Measurements from ENCODE around the gene KDM7A. TPM values are rescaled to one million over a fixed set of nuclear protein-coding genes. Genes with fewer than 3 reads are reported as not detected.

Gene KDM7A
- total and polyA plus RNA-seq, 2 of the 8 experiments (the other 6 are each of a cell fraction or from before 2014, with no cell fraction given): 2.2 to 12.5 TPM

DNA sequence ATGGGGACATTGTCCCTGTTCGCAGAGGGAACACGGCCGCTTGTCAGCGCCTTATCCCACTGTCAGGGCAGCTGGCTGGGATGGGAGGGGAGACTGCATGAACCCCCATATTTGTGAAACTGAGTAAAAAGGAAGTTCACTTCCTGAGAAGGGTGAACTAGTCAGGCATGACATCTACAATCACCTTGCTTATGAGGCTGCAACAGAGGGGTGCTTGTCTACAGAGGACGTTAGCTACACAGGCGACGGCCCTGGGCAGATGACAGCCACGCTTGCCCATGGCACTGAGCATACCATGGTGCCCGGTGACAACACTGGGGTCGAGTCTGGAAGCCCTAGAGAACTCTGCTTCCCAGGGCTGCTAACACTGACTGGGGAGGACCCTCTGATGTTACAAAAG lies 46.0 kb upstream of the KDM7A start:
- whole genome bisulfite sequencing, 2 experiments (ENCODE audit: extremely low coverage in 1 of 2, insufficient coverage in 1 of 2, insufficient read length in 1 of 2, insufficient replicate concordance in 2 of 2, low coverage in 1 of 2, low lambda C conversion rate in 2 of 2, missing lambda C conversion rate in 1 of 2): 94% methylated on average over 10 of the region's 10 CpGs; no CpG with 5 or more reads in 1 of the 2 experiments
- POLR2A ChIA-PET (ENCODE audit: partially characterized antibody): no interaction called here
- no peak overlapping the region for H3K14ac ChIP-seq (ENCODE audit: insufficient read length)

More for the DNA sequence above, 46.0 kb upstream of the KDM7A start:
- H3K79me2 ChIP-seq (ENCODE audit: control insufficient read depth in 1 of 2, insufficient read depth in 2 of 2, low read length in 2 of 2): no peaks in the 10 kb centered on the region
- H2BK15ac ChIP-seq (ENCODE audit: low read length): no peak overlapping the region
- H2BK5ac ChIP-seq (ENCODE audit: low read depth, low read length): no peak overlapping the region
- no peak overlapping the region for H2BK120ac ChIP-seq (replicated peaks; ENCODE audit: low read depth, low read length)
- H3K4me1 ChIP-seq (replicated peaks in 1 of 4; ENCODE audit: control insufficient read depth in 3 of 4, insufficient read depth in 4 of 4, low read length in 3 of 4): no peaks in the 10 kb centered on the region
- H3K36me3 ChIP-seq (ENCODE audit: control insufficient read depth in 2 of 4, insufficient read depth in 4 of 4, low read length in 3 of 4): no peaks in the 10 kb centered on the region
- no peak overlapping the region for H3K27ac ChIP-seq (ENCODE audit: low read depth, low read length)
- no peak overlapping the region for H2AFZ ChIP-seq (ENCODE audit: low read length)
- H3K79me1 ChIP-seq (ENCODE audit: low read depth, low read length): no peaks in the 10 kb centered on the region
- no peak overlapping the region for H4K91ac ChIP-seq (replicated peaks; ENCODE audit: insufficient read length, low read length)
- no peak overlapping the region for H3K56ac ChIP-seq (replicated peaks; ENCODE audit: insufficient read length, low read depth, low read length)
- no peaks in the 10 kb centered on the region for H4K20me1 ChIP-seq (replicated peaks in 1 of 2; ENCODE audit: control insufficient read depth in 1 of 2, insufficient read depth in 2 of 2, low read length in 2 of 2)
- H3K4ac ChIP-seq (replicated peaks; ENCODE audit: insufficient read length, low read depth, low read length): no peak overlapping the region
- H2BK12ac ChIP-seq (ENCODE audit: low read depth, low read length): no peak overlapping the region
- no peaks in the 10 kb centered on the region for H3K23me2 ChIP-seq (ENCODE audit: low read depth, low read length)
- no peak overlapping the region for H4K5ac ChIP-seq (ENCODE audit: insufficient read length, low read depth, low read length)
- H2BK20ac ChIP-seq (ENCODE audit: low read length): no peak overlapping the region
- H3K9ac ChIP-seq (replicated peaks in 1 of 4; ENCODE audit: extremely low read depth in 1 of 4, low read depth in 3 of 4, low read length in 3 of 4): no peak overlapping the region
- CTCF ChIA-PET (ENCODE audit: partially characterized antibody): no interaction called here
- no peak overlapping the region for H3K18ac ChIP-seq (ENCODE audit: extremely low read depth, low read length)
- no peaks in the 10 kb centered on the region for H3K9me3 ChIP-seq (ENCODE audit: insufficient read depth in 2 of 2, low read depth in 1 of 2, low read length in 1 of 2)
- TF ChIP-seq ATF3 (IDR thresholded peaks at IDR 0.05; ENCODE audit: insufficient read depth, low read depth, low read length): no peak
- TF ChIP-seq TAF7 (optimal IDR thresholded peaks at IDR 0.05; ENCODE audit: borderline replicate concordance, low read depth, low read length): no peak
- TF ChIP-seq RBBP5 (IDR thresholded peaks at IDR 0.05; ENCODE audit: borderline replicate concordance, low read depth, low read length): no peak
- TF ChIP-seq TCF12 (IDR thresholded peaks at IDR 0.05; ENCODE audit: low read depth, low read length): no peak
- no peak for TF ChIP-seq POLR2AphosphoS5 (IDR thresholded peaks at IDR 0.05; ENCODE audit: low read depth, low read length)
- no peak overlapping the region for H4K8ac ChIP-seq (ENCODE audit: extremely low read depth, insufficient read depth, low read length)
- H3K4me2 ChIP-seq (ENCODE audit: insufficient read depth in 1 of 2, low read depth in 2 of 2, low read length in 2 of 2): no peak overlapping the region
- no peak for FAIRE-seq
- H3K27me3 ChIP-seq (replicated peaks in 1 of 4; ENCODE audit: control insufficient read depth in 3 of 4, extremely low read depth in 1 of 4, insufficient read depth in 3 of 4, low read length in 3 of 4): no peaks in the 10 kb centered on the region
- H3K23ac ChIP-seq (ENCODE audit: insufficient read length): no peak overlapping the region
- DNase-seq (ENCODE audit: low read depth in 1 of 2, low spot score in 2 of 2): no peak
- H3K4me3 ChIP-seq (ENCODE audit: extremely low read depth in 1 of 4, insufficient read depth in 2 of 4, low read depth in 3 of 4, low read length in 4 of 4): no peak overlapping the region
- no peak overlapping the region for H2AK5ac ChIP-seq (ENCODE audit: low read depth, low read length)
